Measurements from ENCODE around the gene ATP6V1G2. TPM values are rescaled to one million over a fixed set of nuclear protein-coding genes. Genes with fewer than 3 reads are reported as not detected.
"Not testable (repeated sequence)": the region's sequence is repeated elsewhere in the genome, so short reads cannot be mapped to it uniquely, and the experiment has no call there.

ATP6V1G2 gene
- total and polyA plus RNA-seq, 5 donors = 1.7 to 3.8 (median 2.8) TPM

DNA sequence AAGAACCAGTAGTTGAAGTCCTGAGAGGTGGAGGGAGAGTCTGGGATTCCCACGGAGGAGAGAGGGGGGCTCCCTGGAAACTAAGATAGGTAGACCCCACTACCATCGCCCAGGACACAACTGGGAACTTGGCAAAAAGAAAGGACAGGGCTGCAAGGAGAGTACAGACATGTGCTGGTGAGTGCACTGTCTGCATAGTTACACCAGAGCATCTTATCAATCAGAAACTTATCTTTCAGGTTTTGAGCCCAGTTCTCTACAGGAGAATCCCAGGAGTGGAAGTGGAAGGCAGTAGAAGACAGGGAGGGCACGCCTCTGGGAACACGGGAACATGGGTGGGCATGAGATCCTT is 13.2 kb upstream of the ATP6V1G2 start:
- intact Hi-C loops (cut with DNase I) = no loop called here
- 51% methylated on average over 4 of the region's 4 CpGs for whole genome bisulfite sequencing
- ATAC-seq = no peak

DNA sequence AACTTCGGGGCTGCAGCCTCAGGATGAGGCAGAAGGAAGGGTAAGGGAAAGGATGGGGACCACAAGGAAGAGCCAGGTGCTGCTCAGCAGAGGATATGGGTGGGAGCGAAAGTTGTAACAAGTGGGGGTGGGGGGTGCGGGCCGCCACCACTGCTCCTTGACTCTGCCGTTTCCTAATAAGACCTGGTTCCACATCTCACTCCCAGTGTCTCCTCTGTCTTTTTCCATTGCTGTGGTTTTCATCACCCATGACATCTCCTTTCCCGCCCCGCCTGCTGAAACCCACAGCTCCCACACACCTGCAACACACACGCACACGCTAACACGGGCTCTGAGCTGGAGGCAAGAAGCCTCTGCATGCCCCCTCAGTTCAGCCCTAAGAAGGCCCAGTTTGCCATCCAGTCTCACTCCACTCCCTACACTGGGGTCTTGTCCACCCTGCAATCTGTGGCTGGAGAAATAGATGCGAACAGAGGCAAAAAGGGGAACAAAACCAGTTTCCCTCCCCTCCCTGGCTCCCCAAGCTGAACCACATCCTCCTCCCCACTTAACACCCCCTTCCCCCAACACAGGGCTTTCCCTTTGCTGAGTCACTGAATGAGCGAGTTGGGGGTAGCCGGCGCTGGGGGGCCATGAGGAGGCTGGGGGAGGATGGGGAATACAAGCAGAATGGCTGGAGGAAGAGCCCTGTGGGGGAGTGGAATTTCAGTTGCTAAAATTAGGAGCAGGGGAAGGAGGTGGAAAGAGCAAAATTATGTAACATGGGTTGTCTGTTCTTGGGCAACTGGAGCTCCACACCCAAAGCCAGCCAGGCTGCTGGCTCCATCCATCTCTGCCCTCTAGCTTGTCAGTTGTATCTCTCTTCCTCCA is 12.5 kb upstream of the ATP6V1G2 start:
- peak; percentile 22 to 40 for ATAC-seq
- 72% methylated on average over 14 of the region's 14 CpGs for WGBS

More for the DNA sequence above, 13.2 kb upstream of the ATP6V1G2 start:
- Histone ChIP-seq H3K9me3 (ENCODE audit: control insufficient read depth, low read length) (no peaks in the 10 kb centered on the region), H3K4me3 (ENCODE audit: low read length) (no peak overlapping the region), H3K27me3 (ENCODE audit: control insufficient read depth, insufficient read depth) (no peaks in the 10 kb centered on the region), H3K4me1 (ENCODE audit: control insufficient read depth, insufficient read depth, low read length) (peaks cover 18% of the 10 kb centered on the region), H3K27ac (ENCODE audit: low read length) (peak overlapping the region; percentile 50)
- DNase-seq = no peak

DNA sequence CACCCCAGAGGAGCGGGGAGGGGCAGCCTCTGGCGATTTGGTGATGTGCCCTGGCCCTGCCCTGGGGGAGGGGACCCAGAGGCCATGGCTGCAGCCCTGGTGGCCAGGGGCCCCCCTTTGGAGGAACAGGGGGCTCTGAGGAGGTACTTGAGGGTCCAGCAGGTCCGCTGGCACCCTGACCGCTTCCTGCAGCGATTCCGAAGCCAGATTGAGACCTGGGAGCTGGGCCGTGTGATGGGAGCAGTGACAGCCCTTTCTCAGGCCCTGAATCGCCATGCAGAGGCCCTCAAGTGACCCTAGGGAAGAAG is 11.9 kb upstream of the ATP6V1G2 start:
- ATAC-seq (peak in 1 of 2 donors; percentile 19), DNase-seq (no peak)
- WGBS = 78% methylated on average over 8 of the region's 8 CpGs
- peaks cover 18% of the 10 kb centered on the region for H3K4me1 ChIP-seq (ENCODE audit: control insufficient read depth, insufficient read depth, low read length)
- intact Hi-C loops (cut with DNase I) = no loop called here
- no peaks in the 10 kb centered on the region for H3K27me3 ChIP-seq (ENCODE audit: control insufficient read depth, insufficient read depth)
- no peak overlapping the region for H3K4me3 ChIP-seq (ENCODE audit: low read length)
- no peaks in the 10 kb centered on the region for H3K9me3 ChIP-seq (ENCODE audit: control insufficient read depth, low read length)
- peak overlapping the region; percentile 55 for H3K27ac ChIP-seq (ENCODE audit: low read length)

More for the DNA sequence above, 12.5 kb upstream of the ATP6V1G2 start:
- Histone ChIP-seq H3K4me3 (ENCODE audit: low read length) (no peak overlapping the region), H3K4me1 (ENCODE audit: control insufficient read depth, insufficient read depth, low read length) (peaks cover 18% of the 10 kb centered on the region), H3K9me3 (ENCODE audit: control insufficient read depth, low read length) (no peaks in the 10 kb centered on the region), H3K27me3 (ENCODE audit: control insufficient read depth, insufficient read depth) (no peaks in the 10 kb centered on the region), H3K27ac (ENCODE audit: low read length) (peak overlapping the region; percentile 55)
- intact Hi-C loops (cut with DNase I) = no loop called here
- DNase-seq = peak in 2 of 3 donors; percentile 64 to 72

DNA sequence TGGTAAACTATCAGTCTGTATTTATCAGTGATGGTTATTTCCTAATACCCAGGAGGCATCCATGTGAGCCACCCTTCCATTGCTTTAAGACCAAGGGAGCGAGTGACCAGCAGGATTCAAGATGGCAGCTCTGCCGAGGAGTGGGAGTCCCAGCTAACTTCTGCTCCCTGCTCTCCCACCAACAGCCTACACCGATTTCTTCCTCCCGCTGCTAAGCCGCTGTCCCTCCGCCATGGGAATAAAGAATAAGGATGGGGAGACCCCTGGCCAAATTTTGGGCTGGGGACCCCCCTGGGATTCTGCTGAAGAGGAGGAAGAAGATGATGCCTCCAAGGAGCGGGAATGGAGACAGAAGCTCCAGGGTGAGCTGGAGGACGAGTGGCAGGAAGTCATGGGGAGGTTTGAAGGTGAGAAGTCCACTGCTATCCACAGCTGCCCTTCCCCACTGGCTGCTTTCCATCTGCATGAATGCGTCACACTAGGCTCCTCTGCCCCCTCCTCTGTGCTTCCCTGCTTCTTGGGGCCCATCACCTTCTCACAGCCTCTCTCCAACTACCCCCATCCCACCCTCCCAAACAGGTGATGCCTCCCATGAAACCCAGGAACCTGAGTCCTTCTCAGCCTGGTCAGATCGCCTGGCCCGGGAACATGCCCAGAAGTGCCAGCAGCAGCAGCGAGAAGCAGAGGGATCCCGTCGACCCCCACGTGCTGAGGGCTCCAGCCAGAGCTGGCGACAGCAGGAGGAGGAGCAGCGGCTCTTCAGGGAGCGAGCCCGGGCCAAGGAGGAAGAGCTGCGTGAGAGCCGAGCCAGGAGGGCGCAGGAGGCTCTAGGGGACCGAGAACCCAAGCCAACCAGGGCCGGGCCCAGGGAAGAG is 11.3 kb upstream of the ATP6V1G2 start:
- H3K9me3 ChIP-seq (ENCODE audit: control insufficient read depth, low read length) = no peaks in the 10 kb centered on the region
- WGBS = 62% methylated on average over 24 of the region's 24 CpGs
- H3K27ac ChIP-seq (ENCODE audit: low read length) = peak overlapping the region; percentile 55
- DNase-seq = peak in 2 of 3 donors; percentile 59 to 65
- peaks cover 18% of the 10 kb centered on the region for H3K4me1 ChIP-seq (ENCODE audit: control insufficient read depth, insufficient read depth, low read length)
- H3K27me3 ChIP-seq (ENCODE audit: control insufficient read depth, insufficient read depth) = no peaks in the 10 kb centered on the region
- no peak overlapping the region for H3K4me3 ChIP-seq (ENCODE audit: low read length)
- ATAC-seq = no peak
- intact Hi-C loops (cut with DNase I) = no loop called here

DNA sequence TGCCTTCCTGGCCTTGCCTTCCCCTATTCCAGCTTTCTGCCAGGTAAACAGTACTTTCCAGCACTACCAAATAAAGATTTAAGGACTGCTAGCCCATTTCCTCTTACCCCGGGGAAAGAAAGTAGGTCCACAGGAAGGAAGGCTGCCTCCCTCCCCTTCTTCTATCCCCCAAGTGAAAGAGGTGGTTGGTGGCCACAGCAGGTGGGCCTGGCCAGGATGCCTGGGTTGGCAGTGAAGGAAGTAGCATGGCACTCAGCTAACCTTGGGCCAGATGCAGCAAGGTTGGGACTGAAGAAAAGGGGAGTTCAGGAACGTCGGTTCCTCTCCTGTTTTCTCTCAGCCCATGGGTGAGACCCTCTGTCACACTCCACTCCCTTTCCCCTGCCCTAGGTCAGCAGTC is 9.9 kb upstream of the ATP6V1G2 start:
- DNase-seq (no peak), ATAC-seq (no peak)
- Histone ChIP-seq H3K4me1 (ENCODE audit: control insufficient read depth, insufficient read depth, low read length) (peaks cover 18% of the 10 kb centered on the region), H3K4me3 (ENCODE audit: low read length) (no peak overlapping the region), H3K27ac (ENCODE audit: low read length) (no peak overlapping the region), H3K9me3 (ENCODE audit: control insufficient read depth, low read length) (no peaks in the 10 kb centered on the region), H3K27me3 (ENCODE audit: control insufficient read depth, insufficient read depth) (no peaks in the 10 kb centered on the region)
- 61% methylated on average over 3 of the region's 3 CpGs for WGBS
- intact Hi-C loops (cut with DNase I) = no loop called here

DNA sequence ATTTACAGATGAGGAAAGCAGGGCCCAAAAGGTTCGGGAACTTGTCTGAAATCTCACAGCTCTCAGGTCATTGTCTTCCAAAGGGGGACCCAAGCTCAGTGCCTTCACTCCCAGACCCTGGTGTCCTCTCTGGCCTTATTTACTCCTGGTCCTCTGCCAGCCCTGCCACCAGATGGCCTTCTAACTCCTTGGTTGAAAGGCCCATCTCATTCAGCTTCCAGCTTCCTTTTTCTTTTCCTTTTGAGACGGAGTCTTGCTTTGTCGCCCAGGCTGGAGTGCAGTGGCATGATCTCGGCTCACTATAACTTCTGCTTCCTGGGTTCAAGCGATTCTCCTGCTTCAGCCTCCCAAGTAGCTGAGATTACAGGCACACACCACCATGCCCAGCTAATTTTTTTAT is 5.0 kb upstream of the ATP6V1G2 start:
- H3K4me1 ChIP-seq (ENCODE audit: control insufficient read depth, insufficient read depth, low read length); ATAC-seq; H3K27me3 ChIP-seq (ENCODE audit: control insufficient read depth, insufficient read depth); H3K9me3 ChIP-seq (ENCODE audit: control insufficient read depth, low read length); H3K27ac ChIP-seq (ENCODE audit: low read length); H3K4me3 ChIP-seq (ENCODE audit: low read length): not testable (repeated sequence)
- DNase-seq = peak in 2 of 3 donors; percentile 72 to 79
- 57% methylated on average over 5 of the region's 5 CpGs for WGBS
- intact Hi-C loops (cut with DNase I) = loop anchor here in 1 of 4 donors (5.0 kb wide), 1 partner anchor 36 kb away; the partner anchor contains the start of gene LST1

DNA sequence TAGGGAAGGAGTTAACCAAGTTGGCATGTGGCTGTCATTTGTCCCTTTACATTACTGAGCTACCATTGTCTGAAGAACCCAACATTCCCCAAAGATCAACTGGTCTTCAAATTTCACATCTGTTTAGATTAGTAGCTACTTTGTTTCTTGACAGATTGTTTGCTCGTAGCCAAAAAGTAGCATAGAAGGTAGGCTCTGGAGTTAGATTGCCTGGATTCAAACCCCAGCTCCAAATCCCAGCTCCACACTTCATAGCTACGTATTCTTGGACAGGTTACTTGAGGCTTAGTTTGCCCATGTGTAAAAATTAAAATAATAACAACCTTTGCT is 2.1 kb upstream of the ATP6V1G2 start:
- DNase-seq = no peak
- H3K4me3 ChIP-seq (ENCODE audit: low read length) = no peak overlapping the region
- H3K27ac ChIP-seq (ENCODE audit: low read length) = no peak overlapping the region

DNA sequence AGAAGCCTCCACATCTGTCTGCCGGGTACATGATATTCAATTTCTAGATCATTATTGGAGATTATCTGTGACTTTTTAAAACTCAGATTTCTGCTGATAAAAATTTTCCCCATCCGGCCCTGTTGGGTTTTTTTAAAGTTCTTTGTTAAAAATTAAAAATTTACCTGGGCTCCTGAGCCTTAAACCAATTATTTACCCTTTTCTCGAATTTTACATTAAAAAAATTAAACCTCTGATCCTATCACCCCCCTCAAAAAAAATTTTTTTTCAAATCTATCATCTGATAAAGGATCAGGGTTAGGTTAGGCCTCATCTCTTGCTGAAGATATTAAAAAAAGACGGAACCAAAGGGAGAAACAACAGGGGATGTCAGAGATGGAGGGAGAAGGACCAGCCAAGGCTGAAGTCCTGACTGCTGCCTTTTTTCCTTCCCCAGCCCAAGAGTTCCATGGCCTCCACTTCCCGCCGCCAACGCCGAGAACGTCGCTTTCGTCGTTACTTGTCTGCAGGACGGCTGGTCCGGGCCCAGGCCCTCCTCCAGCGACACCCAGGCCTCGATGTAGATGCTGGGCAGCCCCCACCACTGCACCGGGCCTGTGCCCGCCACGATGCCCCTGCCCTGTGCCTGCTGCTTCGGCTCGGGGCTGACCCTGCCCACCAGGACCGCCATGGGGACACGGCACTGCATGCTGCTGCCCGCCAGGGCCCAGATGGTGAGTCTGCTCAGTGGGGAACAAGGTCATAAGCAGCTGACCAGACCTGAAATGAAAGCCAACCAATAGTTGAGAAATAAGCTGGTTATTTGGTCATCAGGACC is 1.5 kb upstream of the ATP6V1G2 start:
- intact Hi-C loops (cut with DNase I) = loop anchor here (2.0 to 5.0 kb wide), 4 partner anchors 34 to 114 kb away; partner anchors contain the start of genes LTB (in 2 of the 4), C6orf47 (in 1 of the 4) and GPANK1 (in 1 of the 4)

More for the DNA sequence above, 2.1 kb upstream of the ATP6V1G2 start:
- WGBS = 92% methylated on average over 2 of the region's 2 CpGs
- H3K27me3 ChIP-seq (ENCODE audit: control insufficient read depth, insufficient read depth) = no peaks in the 10 kb centered on the region
- no peaks in the 10 kb centered on the region for H3K9me3 ChIP-seq (ENCODE audit: control insufficient read depth, low read length)
- intact Hi-C loops (cut with DNase I) = loop anchor here (5.0 kb wide), 3 partner anchors 34 to 114 kb away; partner anchors contain the start of genes LTB (in 2 of the 4), C6orf47 (in 1 of the 4) and GPANK1 (in 1 of the 4)
- ATAC-seq = no peak
- H3K4me1 ChIP-seq (ENCODE audit: control insufficient read depth, insufficient read depth, low read length) = peaks cover 4% of the 10 kb centered on the region

DNA sequence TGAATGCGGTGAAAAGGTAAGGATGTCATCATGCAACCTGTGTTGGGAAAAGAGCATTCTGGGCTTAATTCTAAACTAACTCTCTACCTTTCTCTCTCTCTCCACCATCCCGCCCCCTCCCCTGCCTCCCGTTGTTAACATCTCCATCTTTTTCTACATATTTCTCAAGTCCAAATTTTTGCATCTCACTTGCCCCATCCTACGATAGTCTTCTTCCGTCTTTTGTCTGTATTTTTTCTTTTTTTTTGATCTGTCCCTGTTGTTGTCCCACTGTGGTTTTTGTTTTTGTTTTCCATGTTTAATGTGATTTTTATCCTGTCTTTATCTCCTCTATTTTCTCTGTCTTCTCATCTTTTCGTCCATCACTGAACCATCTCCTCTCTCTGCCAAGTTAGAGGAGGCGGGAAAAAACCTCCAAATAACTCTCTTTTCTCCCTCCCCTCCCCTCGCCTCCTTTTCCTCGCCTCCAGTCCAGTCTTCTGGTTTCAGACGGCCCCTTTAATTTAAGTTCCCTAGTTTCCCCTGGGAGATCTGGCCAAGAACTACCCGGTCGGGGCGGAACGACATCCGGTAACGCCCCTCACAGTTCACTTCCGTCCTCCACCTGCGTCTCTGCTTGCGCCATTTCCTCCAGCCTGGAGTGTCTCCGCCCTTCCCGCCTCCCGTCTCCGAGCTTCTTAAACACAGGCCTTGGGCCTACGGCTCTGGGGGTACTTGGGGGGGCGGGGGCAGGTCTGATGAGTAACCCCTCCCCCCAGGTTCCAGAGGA is 734 bp upstream of the ATP6V1G2 start, which contains the start of gene NFKBIL1:
Gene NFKBIL1, plus strand, starts transcription at position 651 of the 769 bp plus-strand sequence. Its CDS starts 87 bp downstream, at position 738.
- H3K27ac ChIP-seq (ENCODE audit: low read length) = peak within 1 kb of the TSS; percentile 82
- DNase-seq = peak; percentile 96 to 98 (median 97)
- under 1% methylated on average over 25 of the region's 25 CpGs for WGBS
- no peaks in the 10 kb centered on the region for H3K9me3 ChIP-seq (ENCODE audit: control insufficient read depth, low read length)
- H3K4me1 ChIP-seq (ENCODE audit: control insufficient read depth, insufficient read depth, low read length) = peaks cover 4% of the 10 kb centered on the region
- ATAC-seq = peak; percentile 97
- no peaks in the 10 kb centered on the region for H3K27me3 ChIP-seq (ENCODE audit: control insufficient read depth, insufficient read depth)
- intact Hi-C loops (cut with DNase I) = loop anchor here (2.0 to 5.0 kb wide), 4 partner anchors 35 to 115 kb away; partner anchors contain the start of genes LTB (in 2 of the 4), C6orf47 (in 1 of the 4) and GPANK1 (in 1 of the 4)
- peak within 1 kb of the TSS; percentile 56 for H3K4me3 ChIP-seq (ENCODE audit: low read length)

More for the DNA sequence above, 1.5 kb upstream of the ATP6V1G2 start:
- Histone ChIP-seq H3K4me1 (ENCODE audit: control insufficient read depth, insufficient read depth, low read length) (peaks cover 4% of the 10 kb centered on the region), H3K27me3 (ENCODE audit: control insufficient read depth, insufficient read depth) (no peaks in the 10 kb centered on the region), H3K4me3 (ENCODE audit: low read length) (peak overlapping the region; percentile 56), H3K27ac (ENCODE audit: low read length) (peak overlapping the region; percentile 82), H3K9me3 (ENCODE audit: control insufficient read depth, low read length) (no peaks in the 10 kb centered on the region)
- 77% methylated on average over 24 of the region's 24 CpGs for WGBS
- DNase-seq = peak in 2 of 3 donors; percentile 71 to 72
- peak in 1 of 2 donors; percentile 3 for ATAC-seq

Data from right cardiac atrium (tissue), 5 donors.